ENCODE results near the gene KCTD15. TPM values are rescaled to one million over a fixed set of nuclear protein-coding genes. Genes with fewer than 3 reads are reported as not detected.

KCTD15 gene
- polyA plus RNA-seq, 1 donor (not counting 4 experiments of a cell fraction or from before 2014, with no cell fraction given) = 16.2 TPM

GRCh38 chr19:33766623-33767022, 30.0 kb upstream of the KCTD15 start:
- H2AFZ ChIP-seq (ENCODE audit: control insufficient read depth, low read length) = no peak overlapping the region
- TF ChIP-seq CTCF (optimal IDR thresholded peaks at IDR 0.05 in 1 of 3, IDR thresholded peaks at IDR 0.05 in 1 of 3, conservative IDR thresholded peaks at IDR 0.05 in 1 of 3; ENCODE audit: extremely low read depth in 1 of 3, insufficient read depth in 2 of 3, low read length in 3 of 3) = no peak
- no peak for TF ChIP-seq EZH2 (IDR thresholded peaks at IDR 0.05; ENCODE audit: low read length)
- no peak overlapping the region for H3K4me3 ChIP-seq (ENCODE audit: control insufficient read depth in 2 of 3, extremely low read depth in 1 of 3, insufficient read depth in 2 of 3, low read depth in 1 of 3, low read length in 3 of 3)
- FAIRE-seq = no peak
- no peak for DNase-seq (ENCODE audit: low read depth, low spot score)
- no peaks in the 10 kb centered on the region for H3K9me3 ChIP-seq (ENCODE audit: control insufficient read depth, low read depth, low read length)
- H3K4me1 ChIP-seq (ENCODE audit: control insufficient read depth, extremely low read depth, insufficient read depth, low read length) = no peaks in the 10 kb centered on the region
- dilution Hi-C loops (cut with MboI; ENCODE audit: extremely low pct_ligation_motif_present, low sequenced_read_pairs) = no loop called here
- H3K4me2 ChIP-seq (ENCODE audit: control insufficient read depth, extremely low read depth, insufficient read depth, low read depth, low read length) = no peak overlapping the region
- no peaks in the 10 kb centered on the region for H3K36me3 ChIP-seq (ENCODE audit: control insufficient read depth in 2 of 2, extremely low read depth in 1 of 2, insufficient read depth in 2 of 2, low read length in 2 of 2)
- no peaks in the 10 kb centered on the region for H3K9me1 ChIP-seq (ENCODE audit: control insufficient read depth, extremely low read depth, insufficient read depth, low read length)
- H3K27me3 ChIP-seq (ENCODE audit: control insufficient read depth, extremely low read depth, insufficient read depth, low read length) = no peaks in the 10 kb centered on the region
- H3K79me2 ChIP-seq (ENCODE audit: control insufficient read depth, insufficient read depth, low read length) = no peaks in the 10 kb centered on the region
- H4K20me1 ChIP-seq (ENCODE audit: control insufficient read depth, extremely low read depth, insufficient read depth, low read length) = no peaks in the 10 kb centered on the region
- no peak overlapping the region for H3K27ac ChIP-seq (ENCODE audit: control insufficient read depth, insufficient read depth, low read length)
- H3K9ac ChIP-seq (ENCODE audit: control insufficient read depth, extremely low read depth, insufficient read depth, low read length) = no peak overlapping the region

GRCh38 chr19:33767898-33768413, 28.7 kb upstream of the KCTD15 start:
- H3K4me1 ChIP-seq (ENCODE audit: control insufficient read depth, extremely low read depth, insufficient read depth, low read length) = no peaks in the 10 kb centered on the region
- no peak overlapping the region for H3K27ac ChIP-seq (ENCODE audit: control insufficient read depth, insufficient read depth, low read length)
- dilution Hi-C loops (cut with MboI; ENCODE audit: extremely low pct_ligation_motif_present, low sequenced_read_pairs) = no loop called here
- no peaks in the 10 kb centered on the region for H3K27me3 ChIP-seq (ENCODE audit: control insufficient read depth, extremely low read depth, insufficient read depth, low read length)
- no peaks in the 10 kb centered on the region for H3K79me2 ChIP-seq (ENCODE audit: control insufficient read depth, insufficient read depth, low read length)
- H4K20me1 ChIP-seq (ENCODE audit: control insufficient read depth, extremely low read depth, insufficient read depth, low read length) = no peaks in the 10 kb centered on the region
- TF ChIP-seq EZH2 (IDR thresholded peaks at IDR 0.05; ENCODE audit: low read length) = no peak
- peak in 2 of 3 experiments; percentile 24 to 43 for TF ChIP-seq CTCF (optimal IDR thresholded peaks at IDR 0.05 in 1 of 3, IDR thresholded peaks at IDR 0.05 in 1 of 3, conservative IDR thresholded peaks at IDR 0.05 in 1 of 3; ENCODE audit: extremely low read depth in 1 of 3, insufficient read depth in 2 of 3, low read length in 3 of 3)
- H3K36me3 ChIP-seq (ENCODE audit: control insufficient read depth in 2 of 2, extremely low read depth in 1 of 2, insufficient read depth in 2 of 2, low read length in 2 of 2) = no peaks in the 10 kb centered on the region
- no peak overlapping the region for H3K4me3 ChIP-seq (ENCODE audit: control insufficient read depth in 2 of 3, extremely low read depth in 1 of 3, insufficient read depth in 2 of 3, low read depth in 1 of 3, low read length in 3 of 3)
- H2AFZ ChIP-seq (ENCODE audit: control insufficient read depth, low read length) = no peak overlapping the region
- H3K9ac ChIP-seq (ENCODE audit: control insufficient read depth, extremely low read depth, insufficient read depth, low read length) = no peak overlapping the region
- FAIRE-seq (no peak), DNase-seq (ENCODE audit: low read depth, low spot score) (no peak)
- H3K9me1 ChIP-seq (ENCODE audit: control insufficient read depth, extremely low read depth, insufficient read depth, low read length) = no peaks in the 10 kb centered on the region
- H3K9me3 ChIP-seq (ENCODE audit: control insufficient read depth, low read depth, low read length) = no peaks in the 10 kb centered on the region
- H3K4me2 ChIP-seq (ENCODE audit: control insufficient read depth, extremely low read depth, insufficient read depth, low read depth, low read length) = no peak overlapping the region
